ENCODE results near the gene ITPR2.

ITPR2 gene

GRCh38 chr12:26711072-26711471, 121.9 kb downstream of the ITPR2 start:
- no peak for TF ChIP-seq CTCF (IDR thresholded peaks at IDR 0.05; ENCODE audit: insufficient read depth, low read length)
- TF ChIP-seq SPI1 (IDR thresholded peaks at IDR 0.05; ENCODE audit: borderline replicate concordance, low read depth), result no peak
- no peak for TF ChIP-seq GABPA (IDR thresholded peaks at IDR 0.05; ENCODE audit: low read depth)
- TF ChIP-seq REST (IDR thresholded peaks at IDR 0.05; ENCODE audit: insufficient replicate concordance, low read depth), result no peak
- no peak for TF ChIP-seq POLR2AphosphoS5 (IDR thresholded peaks at IDR 0.05; ENCODE audit: low read depth)
- DNase-seq (ENCODE audit: low read depth in 1 of 2, low spot score in 1 of 2), result no peak
- no peak overlapping the region for H3K4me3 ChIP-seq (replicated peaks; ENCODE audit: insufficient read depth, low read length)
- H3K27me3 ChIP-seq (ENCODE audit: insufficient read depth, poor library complexity, severe bottlenecking), result no peaks in the 10 kb centered on the region
- H3K27ac ChIP-seq (replicated peaks), result no peak overlapping the region

GRCh38 chr12:26705851-26706250, 127.1 kb downstream of the ITPR2 start:
- Histone ChIP-seq H3K4me3 (replicated peaks; ENCODE audit: insufficient read depth, low read length) (no peak overlapping the region), H3K27me3 (ENCODE audit: insufficient read depth, poor library complexity, severe bottlenecking) (no peaks in the 10 kb centered on the region), H3K27ac (replicated peaks) (no peak overlapping the region)
- TF ChIP-seq GABPA (IDR thresholded peaks at IDR 0.05; ENCODE audit: low read depth), result no peak
- DNase-seq (ENCODE audit: low read depth in 1 of 2, low spot score in 1 of 2), result no peak

DNA sequence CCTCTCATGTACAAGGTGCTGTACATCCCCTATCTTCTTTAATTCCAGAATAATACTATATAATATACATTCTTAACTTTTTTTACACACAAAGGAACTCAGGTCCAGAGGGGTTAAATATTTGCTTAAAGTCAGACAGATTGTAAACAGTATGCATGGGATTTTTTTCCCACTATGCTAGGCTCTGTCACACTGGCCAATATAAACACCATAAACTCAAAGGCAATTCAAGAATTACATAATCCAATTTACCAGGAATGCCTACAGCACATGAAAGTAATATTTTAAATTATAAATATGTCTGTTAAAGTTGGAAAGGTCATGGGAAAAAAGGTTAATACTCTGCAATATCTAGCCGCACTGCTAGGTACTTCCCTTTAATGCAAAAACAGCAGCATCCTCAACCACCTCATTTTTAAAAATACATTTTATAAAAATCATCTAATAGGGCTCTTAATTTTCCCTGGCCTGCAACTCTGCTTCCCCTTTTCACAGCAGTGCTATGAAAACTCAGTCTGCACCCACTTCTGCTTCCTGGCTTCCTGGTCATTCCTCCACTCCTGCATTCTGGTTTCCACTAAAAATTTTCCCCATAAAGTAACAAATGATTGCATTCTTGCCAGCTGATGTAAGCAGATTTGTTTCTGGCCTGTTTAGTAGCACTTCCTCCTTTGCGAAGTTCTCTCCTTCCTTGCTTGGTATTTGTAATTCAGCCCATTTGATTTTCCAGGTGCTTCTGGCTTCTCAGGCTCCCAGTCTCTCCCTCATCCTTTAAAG, 128.1 kb downstream of the ITPR2 start:
- TF ChIP-seq SPI1 (IDR thresholded peaks at IDR 0.05; ENCODE audit: borderline replicate concordance, low read depth) (peak; percentile 92), GABPA (IDR thresholded peaks at IDR 0.05; ENCODE audit: low read depth) (no peak)
- H3K27ac ChIP-seq (replicated peaks), result no peak overlapping the region
- peak; percentile 12 to 53 for DNase-seq (ENCODE audit: low read depth in 1 of 2, low spot score in 1 of 2)
- H3K27me3 ChIP-seq (ENCODE audit: insufficient read depth, poor library complexity, severe bottlenecking), result no peaks in the 10 kb centered on the region
- H3K4me3 ChIP-seq (replicated peaks; ENCODE audit: insufficient read depth, low read length), result no peak overlapping the region

- no peak for DNase-seq (ENCODE audit: low read depth in 1 of 2, low spot score in 1 of 2)
- Histone ChIP-seq H3K4me3 (replicated peaks; ENCODE audit: insufficient read depth, low read length) (no peak overlapping the region), H3K27ac (replicated peaks) (no peak overlapping the region), H3K27me3 (ENCODE audit: insufficient read depth, poor library complexity, severe bottlenecking) (no peaks in the 10 kb centered on the region)
- TF ChIP-seq GABPA (IDR thresholded peaks at IDR 0.05; ENCODE audit: low read depth) (no peak), SPI1 (IDR thresholded peaks at IDR 0.05; ENCODE audit: borderline replicate concordance, low read depth) (no peak), POLR2AphosphoS5 (IDR thresholded peaks at IDR 0.05; ENCODE audit: low read depth) (no peak), REST (IDR thresholded peaks at IDR 0.05; ENCODE audit: insufficient replicate concordance, low read depth) (no peak), CTCF (IDR thresholded peaks at IDR 0.05; ENCODE audit: insufficient read depth, low read length) (no peak)
Measured at GRCh38 chr12:26704214-26704613, 128.8 kb downstream of the ITPR2 start.

DNA sequence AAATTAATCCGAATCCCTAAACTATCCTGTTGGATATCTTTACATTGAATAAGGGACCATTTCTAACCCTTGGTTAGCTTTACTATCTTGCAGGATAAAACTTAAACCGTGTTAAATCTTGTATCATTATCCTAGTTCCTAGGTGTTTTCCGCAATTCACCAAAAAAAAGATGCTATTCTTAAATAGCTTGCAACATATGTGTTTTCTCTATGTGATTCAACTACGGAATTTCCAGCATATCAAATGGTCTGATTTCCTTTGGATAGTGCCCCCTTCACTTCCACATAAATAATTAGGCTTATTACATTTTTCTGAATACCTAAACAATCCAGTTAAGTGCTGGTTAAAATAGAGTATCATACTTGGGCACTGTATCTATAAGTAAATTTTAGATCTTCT, 130.3 kb downstream of the ITPR2 start:
- TF ChIP-seq POLR2AphosphoS5 (IDR thresholded peaks at IDR 0.05; ENCODE audit: low read depth) (no peak), SPI1 (IDR thresholded peaks at IDR 0.05; ENCODE audit: borderline replicate concordance, low read depth) (no peak), REST (IDR thresholded peaks at IDR 0.05; ENCODE audit: insufficient replicate concordance, low read depth) (no peak), GABPA (IDR thresholded peaks at IDR 0.05; ENCODE audit: low read depth) (no peak), CTCF (IDR thresholded peaks at IDR 0.05; ENCODE audit: insufficient read depth, low read length) (no peak)
- DNase-seq (ENCODE audit: low read depth in 1 of 2, low spot score in 1 of 2), result no peak
- no peak overlapping the region for H3K4me3 ChIP-seq (replicated peaks; ENCODE audit: insufficient read depth, low read length)
- H3K27ac ChIP-seq (replicated peaks), result no peak overlapping the region
- H3K27me3 ChIP-seq (ENCODE audit: insufficient read depth, poor library complexity, severe bottlenecking), result no peaks in the 10 kb centered on the region

Measured in HL-60 (cell line).